ENCODE results near the gene FGF12.
A peak's percentile ranks its signal among the peaks of the same experiment; 100 is the strongest.

DNA sequence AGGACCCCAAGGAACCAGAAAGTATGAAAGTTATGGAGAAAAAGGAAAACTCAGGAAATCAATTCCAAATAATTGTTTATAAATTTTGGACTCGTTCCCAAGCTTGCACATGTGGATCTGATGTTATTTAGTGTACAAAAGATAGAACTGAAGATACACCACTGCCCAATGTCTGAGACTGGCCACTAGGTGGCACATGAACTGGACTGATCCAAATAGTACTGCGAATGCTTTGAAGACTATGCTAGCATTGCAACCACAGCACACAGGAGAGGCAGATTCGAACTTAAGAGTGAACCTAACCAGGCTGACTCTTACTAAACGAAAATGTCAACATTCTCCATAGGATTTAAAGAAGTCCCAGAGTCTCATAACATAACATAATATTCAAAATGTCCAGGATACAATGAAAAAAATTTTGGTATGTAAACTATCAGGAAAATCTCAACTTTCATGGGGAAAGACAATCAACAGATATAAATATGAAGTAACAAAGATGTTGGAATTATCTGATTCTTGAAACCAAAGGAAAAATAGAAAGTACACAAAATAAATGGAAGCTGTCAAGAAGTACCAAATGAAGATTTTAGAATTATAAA, 596.7 kb downstream of the FGF12 start:
- TF ChIP-seq, protein P1, sequence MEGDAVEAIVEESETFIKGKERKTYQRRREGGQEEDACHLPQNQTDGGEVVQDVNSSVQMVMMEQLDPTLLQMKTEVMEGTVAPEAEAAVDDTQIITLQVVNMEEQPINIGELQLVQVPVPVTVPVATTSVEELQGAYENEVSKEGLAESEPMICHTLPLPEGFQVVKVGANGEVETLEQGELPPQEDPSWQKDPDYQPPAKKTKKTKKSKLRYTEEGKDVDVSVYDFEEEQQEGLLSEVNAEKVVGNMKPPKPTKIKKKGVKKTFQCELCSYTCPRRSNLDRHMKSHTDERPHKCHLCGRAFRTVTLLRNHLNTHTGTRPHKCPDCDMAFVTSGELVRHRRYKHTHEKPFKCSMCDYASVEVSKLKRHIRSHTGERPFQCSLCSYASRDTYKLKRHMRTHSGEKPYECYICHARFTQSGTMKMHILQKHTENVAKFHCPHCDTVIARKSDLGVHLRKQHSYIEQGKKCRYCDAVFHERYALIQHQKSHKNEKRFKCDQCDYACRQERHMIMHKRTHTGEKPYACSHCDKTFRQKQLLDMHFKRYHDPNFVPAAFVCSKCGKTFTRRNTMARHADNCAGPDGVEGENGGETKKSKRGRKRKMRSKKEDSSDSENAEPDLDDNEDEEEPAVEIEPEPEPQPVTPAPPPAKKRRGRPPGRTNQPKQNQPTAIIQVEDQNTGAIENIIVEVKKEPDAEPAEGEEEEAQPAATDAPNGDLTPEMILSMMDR (IDR thresholded peaks at IDR 0.05; ENCODE audit: low read depth, low read length), result peak; percentile 83
- TF ChIP-seq EZH2phosphoT487 (IDR thresholded peaks at IDR 0.05; ENCODE audit: low read depth), result no peak

Data from OCI-LY3 (cell line).